SH-SY5Y (cell line): ENCODE data around the gene CSNK2A3.

ENCODE experiments used
- GATA2 ChIP-seq: IDR thresholded peaks from 2 replicates; pipeline ENCODE4 v1.6.1; 2011; ENCODE audit warnings: mild to moderate bottlenecking, low read depth, low read length
- GATA3 ChIP-seq: IDR thresholded peaks from 2 replicates; pipeline ENCODE4 v1.6.1; 2011; ENCODE audit warnings: low read depth, mild to moderate bottlenecking, low read length, moderate library complexity

- TF ChIP-seq GATA3: no peak
- no peak for TF ChIP-seq GATA2
Observed at GRCh38 chr11:11312738-11313137, 40.3 kb downstream of the CSNK2A3 start.
